ENCODE data around the gene RASA2. TPM values are rescaled to one million over a fixed set of nuclear protein-coding genes. Genes with fewer than 3 reads are reported as not detected.

Gene RASA2
- total RNA-seq, 2 donors from 2014 or later = 7.8 to 13.5 TPM

DNA sequence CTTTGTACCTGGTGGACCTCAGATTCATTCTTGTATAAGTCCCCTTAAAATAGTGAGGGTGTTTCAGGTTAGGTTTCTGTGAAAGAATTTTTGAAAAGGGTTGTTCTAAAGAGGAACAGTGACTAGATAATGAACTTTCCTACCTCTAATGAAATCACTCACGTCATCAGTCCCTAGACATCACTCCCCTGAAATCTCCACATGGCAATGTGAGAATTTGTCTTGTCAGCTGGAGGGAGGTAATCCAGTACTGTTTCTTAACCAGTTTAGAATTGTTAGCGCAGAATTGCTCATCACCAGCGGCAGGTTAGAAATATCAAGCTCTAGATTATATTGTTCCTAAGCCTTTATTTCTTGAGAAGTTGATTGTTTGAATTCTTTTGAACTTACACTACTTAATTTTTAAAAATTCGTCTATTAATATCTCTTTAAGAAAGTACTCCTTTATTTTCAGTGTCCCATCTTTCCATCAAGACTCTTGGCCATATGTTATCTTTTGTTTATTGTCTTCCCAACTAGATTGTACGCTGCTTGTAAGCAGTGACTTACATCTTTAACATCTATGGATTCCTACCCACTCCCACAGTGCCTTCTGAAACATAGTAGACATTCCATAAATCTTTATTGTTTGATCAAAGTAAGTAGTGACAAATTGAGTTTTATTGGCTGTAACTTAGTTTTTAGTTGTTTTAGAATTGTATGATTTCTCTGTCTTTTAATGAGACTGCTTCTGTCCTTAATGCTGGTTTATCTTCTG lies 52.8 kb downstream of the RASA2 start:
- no peak for DNase-seq (ENCODE audit: low spot score)
- intact Hi-C loops (cut with DNase I) = no loop called here
- Histone ChIP-seq H3K27ac (no peak overlapping the region), H3K27me3 (replicated peaks; ENCODE audit: insufficient read depth) (no peaks in the 10 kb centered on the region), H3K4me1 (replicated peaks) (no peaks in the 10 kb centered on the region), H3K9me3 (no peaks in the 10 kb centered on the region), H3K36me3 (no peaks in the 10 kb centered on the region), H3K4me3 (no peak overlapping the region)
- TF ChIP-seq POLR2A (IDR thresholded peaks at IDR 0.05) (no peak), POLR2AphosphoS5 (IDR thresholded peaks at IDR 0.05) (no peak)
- TF ChIP-seq, protein P1, sequence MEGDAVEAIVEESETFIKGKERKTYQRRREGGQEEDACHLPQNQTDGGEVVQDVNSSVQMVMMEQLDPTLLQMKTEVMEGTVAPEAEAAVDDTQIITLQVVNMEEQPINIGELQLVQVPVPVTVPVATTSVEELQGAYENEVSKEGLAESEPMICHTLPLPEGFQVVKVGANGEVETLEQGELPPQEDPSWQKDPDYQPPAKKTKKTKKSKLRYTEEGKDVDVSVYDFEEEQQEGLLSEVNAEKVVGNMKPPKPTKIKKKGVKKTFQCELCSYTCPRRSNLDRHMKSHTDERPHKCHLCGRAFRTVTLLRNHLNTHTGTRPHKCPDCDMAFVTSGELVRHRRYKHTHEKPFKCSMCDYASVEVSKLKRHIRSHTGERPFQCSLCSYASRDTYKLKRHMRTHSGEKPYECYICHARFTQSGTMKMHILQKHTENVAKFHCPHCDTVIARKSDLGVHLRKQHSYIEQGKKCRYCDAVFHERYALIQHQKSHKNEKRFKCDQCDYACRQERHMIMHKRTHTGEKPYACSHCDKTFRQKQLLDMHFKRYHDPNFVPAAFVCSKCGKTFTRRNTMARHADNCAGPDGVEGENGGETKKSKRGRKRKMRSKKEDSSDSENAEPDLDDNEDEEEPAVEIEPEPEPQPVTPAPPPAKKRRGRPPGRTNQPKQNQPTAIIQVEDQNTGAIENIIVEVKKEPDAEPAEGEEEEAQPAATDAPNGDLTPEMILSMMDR (IDR thresholded peaks at IDR 0.05) = no peak
- WGBS = 82% methylated on average over 5 of the region's 5 CpGs

DNA sequence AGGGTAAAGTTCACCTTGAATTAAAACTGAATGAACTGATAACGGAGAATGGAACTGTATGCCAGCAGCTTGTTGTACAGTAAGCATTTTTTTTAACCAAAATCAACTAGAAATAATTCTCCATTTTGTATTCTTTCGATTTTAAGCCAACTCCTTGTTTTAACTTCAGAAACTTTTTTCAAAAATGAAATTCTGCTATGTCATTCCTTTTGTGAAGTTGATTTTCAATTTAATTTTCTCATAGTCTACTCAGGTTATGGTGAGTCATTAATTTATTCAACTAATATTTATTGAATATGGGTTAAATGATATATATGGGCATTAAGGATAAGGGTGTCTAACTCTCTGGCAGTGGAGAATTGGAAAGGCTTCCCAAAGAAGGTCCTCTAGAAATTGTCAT lies 53.7 kb downstream of the RASA2 start:
- no peaks in the 10 kb centered on the region for H3K4me1 ChIP-seq (replicated peaks)
- no peak overlapping the region for H3K27ac ChIP-seq
- 94% methylated on average over 2 of the region's 2 CpGs for WGBS
- H3K27me3 ChIP-seq (replicated peaks; ENCODE audit: insufficient read depth) = no peaks in the 10 kb centered on the region
- DNase-seq (ENCODE audit: low spot score) = no peak
- intact Hi-C loops (cut with DNase I) = no loop called here
- TF ChIP-seq POLR2AphosphoS5 (IDR thresholded peaks at IDR 0.05) = no peak
- TF ChIP-seq POLR2A (IDR thresholded peaks at IDR 0.05) = no peak
- TF ChIP-seq, protein P1 (IDR thresholded peaks at IDR 0.05) = no peak
- H3K4me3 ChIP-seq = no peak overlapping the region
- no peaks in the 10 kb centered on the region for H3K36me3 ChIP-seq
- no peaks in the 10 kb centered on the region for H3K9me3 ChIP-seq

GRCh38 chr3:141542202-141542969 lies 55.6 kb downstream of the RASA2 start:
- WGBS = 92% methylated on average over 2 of the region's 2 CpGs
- TF ChIP-seq POLR2A (IDR thresholded peaks at IDR 0.05) = no peak
- TF ChIP-seq POLR2AphosphoS5 (IDR thresholded peaks at IDR 0.05) = no peak
- TF ChIP-seq, protein P1 (IDR thresholded peaks at IDR 0.05) = no peak

DNA sequence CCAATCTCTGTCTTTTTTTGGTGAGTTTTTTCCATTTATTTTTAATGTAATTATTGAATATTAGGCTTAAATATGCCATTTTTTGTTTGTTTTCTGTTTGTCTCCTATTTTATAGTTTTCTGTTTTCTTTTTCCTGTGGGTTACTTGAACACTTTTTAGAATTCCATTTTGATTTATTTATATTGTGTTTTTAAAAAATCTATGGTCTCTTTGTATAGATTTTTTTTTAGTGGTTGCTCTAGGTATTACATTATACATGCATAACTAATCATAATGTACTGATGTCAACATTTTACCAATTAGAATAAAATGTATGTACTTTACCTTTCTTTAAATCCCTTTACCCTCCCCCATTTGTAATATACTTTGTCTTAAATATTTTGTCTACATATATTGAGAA lies 56.2 kb downstream of the RASA2 start:
- Histone ChIP-seq H3K4me1 (replicated peaks) (no peaks in the 10 kb centered on the region), H3K27ac (no peak overlapping the region), H3K9me3 (no peaks in the 10 kb centered on the region), H3K36me3 (no peaks in the 10 kb centered on the region), H3K27me3 (replicated peaks; ENCODE audit: insufficient read depth) (no peaks in the 10 kb centered on the region), H3K4me3 (no peak overlapping the region)
- TF ChIP-seq POLR2A (IDR thresholded peaks at IDR 0.05) (no peak), POLR2AphosphoS5 (IDR thresholded peaks at IDR 0.05) (no peak)
- TF ChIP-seq, protein P1 (IDR thresholded peaks at IDR 0.05) = peak in 1 of 4 experiments; percentile 47
- DNase-seq (ENCODE audit: low spot score) = no peak
- intact Hi-C loops (cut with DNase I) = no loop called here

More at GRCh38 chr3:141542202-141542969, 55.6 kb downstream of the RASA2 start:
- no peaks in the 10 kb centered on the region for H3K36me3 ChIP-seq
- no peaks in the 10 kb centered on the region for H3K9me3 ChIP-seq
- H3K27ac ChIP-seq = no peak overlapping the region
- H3K27me3 ChIP-seq (replicated peaks; ENCODE audit: insufficient read depth) = no peaks in the 10 kb centered on the region
- H3K4me1 ChIP-seq (replicated peaks) = no peaks in the 10 kb centered on the region
- intact Hi-C loops (cut with DNase I) = no loop called here
- DNase-seq (ENCODE audit: low spot score) = no peak
- no peak overlapping the region for H3K4me3 ChIP-seq

All from prostate gland (tissue), 2 donors.